Measurements from ENCODE around the gene ZFP3. TPM values are rescaled to one million over a fixed set of nuclear protein-coding genes. Genes with fewer than 3 reads are reported as not detected.

Gene ZFP3
- total and polyA plus RNA-seq, 2 experiments from 2014 or later, result 0.23 to 0.24 TPM

GRCh38 chr17:5100832-5101231 lies 22.6 kb downstream of the ZFP3 start:
- DNase-seq (ENCODE audit: low spot score), result no peak
- Histone ChIP-seq H3K9me3 (ENCODE audit: low read depth) (no peaks in the 10 kb centered on the region), H3K4me2 (no peak overlapping the region), H2AFZ (no peak overlapping the region), H3K27me3 (no peaks in the 10 kb centered on the region), H3K4me3 (no peak overlapping the region), H3K27ac (no peak overlapping the region), H3K36me3 (replicated peaks; ENCODE audit: insufficient read depth, low read depth) (no peaks in the 10 kb centered on the region), H3K9me2 (replicated peaks; ENCODE audit: insufficient read depth) (no peaks in the 10 kb centered on the region), H3K4me1 (ENCODE audit: insufficient read depth) (no peaks in the 10 kb centered on the region), H4K20me1 (ENCODE audit: insufficient read depth, poor library complexity, severe bottlenecking) (no peaks in the 10 kb centered on the region), H3K79me2 (no peaks in the 10 kb centered on the region)
- 80% methylated on average over 6 of the region's 6 CpGs for WGBS (ENCODE audit: low lambda C conversion rate, missing lambda C conversion rate)
- TF ChIP-seq EZH2 (IDR thresholded peaks at IDR 0.05; ENCODE audit: borderline replicate concordance) (no peak), CTCF (IDR thresholded peaks at IDR 0.05; ENCODE audit: poor library complexity) (no peak), EZH2phosphoT487 (IDR thresholded peaks at IDR 0.05; ENCODE audit: low read depth, severe bottlenecking, unreplicated experiment) (no peak)

GRCh38 chr17:5110816-5111215 lies 32.5 kb downstream of the ZFP3 start:
- Histone ChIP-seq H3K4me2 (peak overlapping the region; percentile 95), H3K36me3 (replicated peaks; ENCODE audit: insufficient read depth, low read depth) (peaks cover 5% of the 10 kb centered on the region), H3K4me1 (ENCODE audit: insufficient read depth) (peaks cover 7% of the 10 kb centered on the region), H3K27me3 (no peaks in the 10 kb centered on the region), H3K27ac (peak overlapping the region; percentile 74), H3K9me3 (ENCODE audit: low read depth) (no peaks in the 10 kb centered on the region), H3K79me2 (peaks cover 21% of the 10 kb centered on the region), H3K4me3 (peak overlapping the region; percentile 66), H4K20me1 (ENCODE audit: insufficient read depth, poor library complexity, severe bottlenecking) (no peaks in the 10 kb centered on the region), H3K9me2 (replicated peaks; ENCODE audit: insufficient read depth) (no peaks in the 10 kb centered on the region), H2AFZ (peak overlapping the region; percentile 74)
- WGBS (ENCODE audit: low lambda C conversion rate, missing lambda C conversion rate), result 18% methylated on average over 8 of the region's 8 CpGs
- TF ChIP-seq EZH2 (IDR thresholded peaks at IDR 0.05; ENCODE audit: borderline replicate concordance), result no peak
- TF ChIP-seq CTCF (IDR thresholded peaks at IDR 0.05; ENCODE audit: poor library complexity), result no peak
- no peak for TF ChIP-seq EZH2phosphoT487 (IDR thresholded peaks at IDR 0.05; ENCODE audit: low read depth, severe bottlenecking, unreplicated experiment)
- DNase-seq (ENCODE audit: low spot score), result peak; percentile 27

GRCh38 chr17:5111402-5112204 lies 33.3 kb downstream of the ZFP3 start, which contains the start of gene ZNF232:
Gene ZNF232, minus strand, starts transcription at chr17:5111878. Its CDS starts 56 bp downstream, at chr17:5111822.
- Histone ChIP-seq H3K4me1 (ENCODE audit: insufficient read depth) (peaks cover 7% of the 10 kb centered on the region), H3K9me2 (replicated peaks; ENCODE audit: insufficient read depth) (no peaks in the 10 kb centered on the region), H3K27ac (peak within 1 kb of the TSS; percentile 96), H3K4me2 (peak within 1 kb of the TSS; percentile 95), H4K20me1 (ENCODE audit: insufficient read depth, poor library complexity, severe bottlenecking) (no peaks in the 10 kb centered on the region), H3K4me3 (peak within 1 kb of the TSS; percentile 77), H2AFZ (peak within 1 kb of the TSS; percentile 94), H3K79me2 (peaks cover 21% of the 10 kb centered on the region), H3K36me3 (replicated peaks; ENCODE audit: insufficient read depth, low read depth) (peaks cover 3% of the 10 kb centered on the region), H3K9me3 (ENCODE audit: low read depth) (no peaks in the 10 kb centered on the region), H3K27me3 (no peaks in the 10 kb centered on the region)
- WGBS (ENCODE audit: low lambda C conversion rate, missing lambda C conversion rate), result 2% methylated on average over 52 of the region's 69 CpGs
- TF ChIP-seq CTCF (IDR thresholded peaks at IDR 0.05; ENCODE audit: poor library complexity) (no peak), EZH2phosphoT487 (IDR thresholded peaks at IDR 0.05; ENCODE audit: low read depth, severe bottlenecking, unreplicated experiment) (no peak), EZH2 (IDR thresholded peaks at IDR 0.05; ENCODE audit: borderline replicate concordance) (no peak)
- peak; percentile 98 for DNase-seq (ENCODE audit: low spot score)

All from hepatocyte (in vitro differentiated cells).